Measurements from ENCODE around the gene NUMB.

Gene NUMB

DNA sequence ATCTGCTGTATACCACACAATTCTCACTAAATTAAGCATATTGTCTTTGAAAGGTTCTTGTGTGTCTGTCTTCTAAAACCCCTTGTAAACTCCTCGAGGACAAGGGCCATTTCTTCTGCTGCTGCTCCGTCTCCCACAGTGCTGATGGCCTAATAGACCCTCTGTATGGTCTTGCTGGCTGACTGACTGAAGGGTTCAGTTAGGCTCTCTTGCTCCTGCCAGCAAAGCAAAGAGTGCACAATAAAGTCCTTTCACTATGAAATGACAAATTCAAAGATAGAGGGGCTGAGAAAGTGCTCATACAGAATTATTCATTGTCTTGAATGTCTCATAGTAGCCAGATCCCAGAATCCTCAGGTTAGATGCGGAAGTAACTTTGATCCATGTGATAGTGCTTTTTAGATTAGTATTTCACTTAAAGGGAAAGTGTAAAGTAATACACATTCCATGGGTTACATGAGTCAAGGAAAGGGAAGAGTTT, 18.1 kb upstream of the NUMB start:
- Histone ChIP-seq H3K36me3 (ENCODE audit: control insufficient read depth, insufficient read depth, low read length) (no peaks in the 10 kb centered on the region), H3K9me3 (ENCODE audit: control insufficient read depth, insufficient read depth, low read length) (no peaks in the 10 kb centered on the region), H3K9ac (ENCODE audit: low read depth, low read length) (no peak overlapping the region), H3K4me3 (ENCODE audit: low read depth, low read length) (no peak overlapping the region), H3K4me1 (ENCODE audit: control insufficient read depth, insufficient read depth, low read length) (no peaks in the 10 kb centered on the region), H3K27me3 (ENCODE audit: control insufficient read depth, insufficient read depth, low read length) (no peaks in the 10 kb centered on the region)

- no peak overlapping the region for H3K4me3 ChIP-seq (ENCODE audit: low read depth, low read length)
These were observed 16.6 kb upstream of the NUMB start for GRCh38 chr14:73474952-73475351.

DNA sequence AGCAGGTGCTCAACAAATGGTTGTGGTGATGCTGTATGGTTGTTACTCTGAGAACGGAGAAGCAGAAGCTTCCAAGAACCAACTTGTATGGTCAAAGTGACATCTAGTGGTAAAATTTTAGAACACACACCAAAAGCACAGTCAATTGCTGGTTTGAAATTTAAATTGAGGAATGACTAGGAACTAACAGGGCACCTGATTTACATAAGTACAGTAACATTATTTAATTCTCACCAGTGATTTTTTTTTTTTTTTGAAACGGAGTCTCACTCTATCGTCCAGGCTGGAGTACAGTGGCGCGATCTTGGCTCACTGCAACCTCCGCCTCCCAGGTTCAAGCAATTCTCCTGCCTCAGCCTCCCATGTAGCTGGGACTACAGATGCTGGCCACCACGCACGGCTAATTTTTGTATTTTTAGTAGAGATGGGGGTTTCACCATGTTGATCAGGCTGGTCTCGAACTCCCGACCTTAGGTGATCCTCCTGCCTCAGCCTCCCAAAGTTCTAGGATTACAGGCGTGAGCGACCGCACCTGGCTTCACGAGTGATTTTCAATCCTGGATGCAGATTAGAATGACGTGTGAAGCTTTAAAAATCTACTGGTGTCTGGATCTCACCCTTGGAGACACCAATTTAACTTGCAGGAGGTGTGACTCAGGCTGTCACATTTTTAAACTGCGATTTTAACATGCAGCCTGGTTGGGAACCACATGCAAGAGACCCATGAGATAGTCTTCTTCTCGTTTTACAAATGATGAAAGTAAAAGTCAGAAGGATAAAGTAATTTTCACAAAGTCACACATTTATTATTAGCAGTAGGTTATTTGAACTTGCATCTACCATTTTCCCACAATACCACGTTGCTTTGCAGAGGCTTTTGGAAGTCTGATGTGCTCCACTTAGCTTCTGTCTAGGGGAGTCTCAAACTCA, 14.1 kb upstream of the NUMB start:
- Histone ChIP-seq H3K4me3 (ENCODE audit: low read depth, low read length) (no peak overlapping the region), H3K27me3 (ENCODE audit: control insufficient read depth, insufficient read depth, low read length) (no peaks in the 10 kb centered on the region), H3K36me3 (ENCODE audit: control insufficient read depth, insufficient read depth, low read length) (no peaks in the 10 kb centered on the region), H3K9me3 (ENCODE audit: control insufficient read depth, insufficient read depth, low read length) (no peaks in the 10 kb centered on the region), H3K9ac (ENCODE audit: low read depth, low read length) (no peak overlapping the region), H3K4me1 (ENCODE audit: control insufficient read depth, insufficient read depth, low read length) (no peaks in the 10 kb centered on the region)

More at GRCh38 chr14:73474952-73475351, 16.6 kb upstream of the NUMB start:
- H3K9ac ChIP-seq (ENCODE audit: low read depth, low read length), result no peak overlapping the region
- H3K27me3 ChIP-seq (ENCODE audit: control insufficient read depth, insufficient read depth, low read length), result no peaks in the 10 kb centered on the region
- no peaks in the 10 kb centered on the region for H3K4me1 ChIP-seq (ENCODE audit: control insufficient read depth, insufficient read depth, low read length)
- no peaks in the 10 kb centered on the region for H3K9me3 ChIP-seq (ENCODE audit: control insufficient read depth, insufficient read depth, low read length)
- H3K36me3 ChIP-seq (ENCODE audit: control insufficient read depth, insufficient read depth, low read length), result no peaks in the 10 kb centered on the region

DNA sequence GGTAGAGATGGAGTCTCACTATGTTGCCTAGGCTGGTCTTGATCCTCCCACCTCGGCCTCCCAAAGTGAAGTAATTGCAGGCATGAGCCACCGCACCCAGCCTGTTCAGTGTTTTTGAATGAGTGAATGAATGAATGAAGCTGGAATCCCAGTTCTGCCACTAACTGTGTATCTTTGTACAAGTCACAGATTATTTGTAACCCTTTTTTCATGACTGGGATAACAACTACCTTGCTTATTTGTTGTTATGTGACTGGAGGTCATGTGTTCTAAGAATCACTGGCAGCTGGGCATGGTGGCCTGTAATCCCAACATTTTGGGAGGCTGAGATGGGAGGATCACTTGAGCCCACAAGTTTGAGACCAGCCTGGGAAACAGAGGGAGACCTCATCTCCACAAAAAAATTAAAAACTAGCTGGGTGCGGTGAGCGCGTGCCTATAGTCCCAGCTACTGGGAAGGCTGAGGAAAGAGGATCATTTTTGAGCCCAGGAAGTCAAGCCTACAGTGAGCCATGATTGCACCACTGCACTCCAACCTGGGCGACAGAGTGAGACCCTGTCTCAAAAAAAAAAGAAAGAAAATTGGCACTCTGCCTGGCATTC, 13.3 kb upstream of the NUMB start:
- no peak overlapping the region for H3K4me3 ChIP-seq (ENCODE audit: low read depth, low read length)

GRCh38 chr14:73468828-73469375, 10.6 kb upstream of the NUMB start:
- Histone ChIP-seq H3K4me3 (ENCODE audit: low read depth, low read length) (no peak overlapping the region), H3K36me3 (ENCODE audit: control insufficient read depth, insufficient read depth, low read length) (no peaks in the 10 kb centered on the region), H3K9ac (ENCODE audit: low read depth, low read length) (no peak overlapping the region), H3K9me3 (ENCODE audit: control insufficient read depth, insufficient read depth, low read length) (no peaks in the 10 kb centered on the region), H3K4me1 (ENCODE audit: control insufficient read depth, insufficient read depth, low read length) (no peaks in the 10 kb centered on the region), H3K27me3 (ENCODE audit: control insufficient read depth, insufficient read depth, low read length) (no peaks in the 10 kb centered on the region)

More for the DNA sequence above, 13.3 kb upstream of the NUMB start:
- H3K4me1 ChIP-seq (ENCODE audit: control insufficient read depth, insufficient read depth, low read length), result no peaks in the 10 kb centered on the region
- H3K9ac ChIP-seq (ENCODE audit: low read depth, low read length), result no peak overlapping the region
- H3K9me3 ChIP-seq (ENCODE audit: control insufficient read depth, insufficient read depth, low read length), result no peaks in the 10 kb centered on the region
- no peaks in the 10 kb centered on the region for H3K27me3 ChIP-seq (ENCODE audit: control insufficient read depth, insufficient read depth, low read length)
- no peaks in the 10 kb centered on the region for H3K36me3 ChIP-seq (ENCODE audit: control insufficient read depth, insufficient read depth, low read length)

- Histone ChIP-seq H3K9me3 (ENCODE audit: control insufficient read depth, insufficient read depth, low read length) (no peaks in the 10 kb centered on the region), H3K27me3 (ENCODE audit: control insufficient read depth, insufficient read depth, low read length) (no peaks in the 10 kb centered on the region), H3K4me1 (ENCODE audit: control insufficient read depth, insufficient read depth, low read length) (no peaks in the 10 kb centered on the region), H3K4me3 (ENCODE audit: low read depth, low read length) (no peak overlapping the region), H3K9ac (ENCODE audit: low read depth, low read length) (no peak overlapping the region), H3K36me3 (ENCODE audit: control insufficient read depth, insufficient read depth, low read length) (no peaks in the 10 kb centered on the region)
These were observed 9.5 kb upstream of the NUMB start for GRCh38 chr14:73467800-73468199.

GRCh38 chr14:73467377-73467776, 9.0 kb upstream of the NUMB start:
- H3K4me3 ChIP-seq (ENCODE audit: low read depth, low read length), result no peak overlapping the region
- no peaks in the 10 kb centered on the region for H3K9me3 ChIP-seq (ENCODE audit: control insufficient read depth, insufficient read depth, low read length)
- no peak overlapping the region for H3K9ac ChIP-seq (ENCODE audit: low read depth, low read length)
- no peaks in the 10 kb centered on the region for H3K27me3 ChIP-seq (ENCODE audit: control insufficient read depth, insufficient read depth, low read length)
- no peaks in the 10 kb centered on the region for H3K4me1 ChIP-seq (ENCODE audit: control insufficient read depth, insufficient read depth, low read length)
- H3K36me3 ChIP-seq (ENCODE audit: control insufficient read depth, insufficient read depth, low read length), result no peaks in the 10 kb centered on the region

DNA sequence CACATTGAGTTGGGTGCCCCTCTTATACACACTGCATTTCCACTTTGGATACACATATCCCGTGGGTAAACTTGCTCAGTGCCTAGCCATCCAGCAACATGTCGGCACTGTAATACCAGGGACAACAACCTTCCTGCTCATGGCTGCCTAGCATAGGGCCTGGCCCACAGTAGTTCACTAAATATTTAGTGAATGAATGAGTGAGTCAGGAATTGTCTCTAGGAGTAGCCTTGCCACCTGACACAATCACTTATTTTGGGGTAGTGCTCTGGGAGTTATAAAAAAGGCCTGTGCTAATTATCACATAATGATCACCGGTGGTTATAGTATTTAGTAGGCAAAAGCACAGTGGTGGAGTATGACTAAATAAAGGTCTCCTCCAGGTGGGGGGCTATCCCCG, 8.5 kb upstream of the NUMB start:
- no peaks in the 10 kb centered on the region for H3K36me3 ChIP-seq (ENCODE audit: control insufficient read depth, insufficient read depth, low read length)
- no peaks in the 10 kb centered on the region for H3K27me3 ChIP-seq (ENCODE audit: control insufficient read depth, insufficient read depth, low read length)
- H3K9ac ChIP-seq (ENCODE audit: low read depth, low read length), result no peak overlapping the region
- peaks cover 3% of the 10 kb centered on the region for H3K4me1 ChIP-seq (ENCODE audit: control insufficient read depth, insufficient read depth, low read length)
- H3K9me3 ChIP-seq (ENCODE audit: control insufficient read depth, insufficient read depth, low read length), result no peaks in the 10 kb centered on the region
- no peak overlapping the region for H3K4me3 ChIP-seq (ENCODE audit: low read depth, low read length)

- no peaks in the 10 kb centered on the region for H3K9me3 ChIP-seq (ENCODE audit: control insufficient read depth, insufficient read depth, low read length)
- H3K36me3 ChIP-seq (ENCODE audit: control insufficient read depth, insufficient read depth, low read length), result no peaks in the 10 kb centered on the region
- no peak overlapping the region for H3K4me3 ChIP-seq (ENCODE audit: low read depth, low read length)
- peaks cover 4% of the 10 kb centered on the region for H3K4me1 ChIP-seq (ENCODE audit: control insufficient read depth, insufficient read depth, low read length)
- H3K27me3 ChIP-seq (ENCODE audit: control insufficient read depth, insufficient read depth, low read length), result no peaks in the 10 kb centered on the region
- no peak overlapping the region for H3K9ac ChIP-seq (ENCODE audit: low read depth, low read length)
These were observed 7.6 kb upstream of the NUMB start for GRCh38 chr14:73465823-73466532.

GRCh38 chr14:73463411-73463810, 5.1 kb upstream of the NUMB start:
- Histone ChIP-seq H3K4me1 (ENCODE audit: control insufficient read depth, insufficient read depth, low read length) (peaks cover 7% of the 10 kb centered on the region), H3K9ac (ENCODE audit: low read depth, low read length) (no peak overlapping the region)

GRCh38 chr14:73462815-73463214, 4.5 kb upstream of the NUMB start:
- Histone ChIP-seq H3K36me3 (ENCODE audit: control insufficient read depth, insufficient read depth, low read length) (no peaks in the 10 kb centered on the region), H3K9me3 (ENCODE audit: control insufficient read depth, insufficient read depth, low read length) (no peaks in the 10 kb centered on the region), H3K9ac (ENCODE audit: low read depth, low read length) (no peak overlapping the region), H3K4me1 (ENCODE audit: control insufficient read depth, insufficient read depth, low read length) (peaks cover 7% of the 10 kb centered on the region), H3K4me3 (ENCODE audit: low read depth, low read length) (no peak overlapping the region), H3K27me3 (ENCODE audit: control insufficient read depth, insufficient read depth, low read length) (no peaks in the 10 kb centered on the region)

More at GRCh38 chr14:73463411-73463810, 5.1 kb upstream of the NUMB start:
- H3K9me3 ChIP-seq (ENCODE audit: control insufficient read depth, insufficient read depth, low read length), result no peaks in the 10 kb centered on the region
- no peaks in the 10 kb centered on the region for H3K36me3 ChIP-seq (ENCODE audit: control insufficient read depth, insufficient read depth, low read length)
- H3K27me3 ChIP-seq (ENCODE audit: control insufficient read depth, insufficient read depth, low read length), result no peaks in the 10 kb centered on the region
- H3K4me3 ChIP-seq (ENCODE audit: low read depth, low read length), result no peak overlapping the region
